Measurements from ENCODE around the gene ASPG.

The ASPG gene

DNA sequence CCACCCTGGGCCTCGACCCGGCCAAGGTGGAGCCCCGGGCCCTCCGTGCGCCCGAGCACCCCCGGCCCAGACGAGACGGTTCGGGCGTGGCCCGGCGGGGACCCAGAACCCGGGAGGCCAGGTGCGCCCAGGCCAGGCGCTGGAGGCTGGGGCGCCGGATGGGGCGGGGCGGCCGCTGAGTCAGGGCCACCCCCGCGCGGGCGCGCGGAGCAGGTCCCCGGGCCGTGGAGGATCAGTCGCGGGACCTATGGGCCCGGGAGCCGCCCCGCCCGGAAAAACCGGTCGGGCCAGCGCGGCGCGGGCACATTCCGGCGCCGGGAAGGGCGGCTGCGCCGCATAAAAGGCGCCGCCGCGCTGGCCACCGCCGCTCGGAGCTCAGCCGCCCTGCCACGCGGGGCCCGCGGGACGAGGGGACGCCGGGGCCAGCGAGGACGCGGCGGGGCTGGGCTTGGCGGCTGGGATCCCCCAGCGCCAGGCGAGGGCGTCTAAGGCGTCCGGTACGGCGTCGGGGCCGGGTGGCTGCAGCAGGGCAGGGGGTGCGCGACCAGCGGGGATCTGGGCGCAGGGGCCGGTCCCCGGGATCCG is 31.3 kb downstream of the ASPG start:
- DNase-seq (ENCODE audit: low spot score), result no peak

GRCh38 chr14:104117341-104118005 is 32.0 kb downstream of the ASPG start:
- no peak for DNase-seq (ENCODE audit: low spot score)

GRCh38 chr14:104118006-104118844 is 32.7 kb downstream of the ASPG start:
- no peak for DNase-seq (ENCODE audit: low spot score)

DNA sequence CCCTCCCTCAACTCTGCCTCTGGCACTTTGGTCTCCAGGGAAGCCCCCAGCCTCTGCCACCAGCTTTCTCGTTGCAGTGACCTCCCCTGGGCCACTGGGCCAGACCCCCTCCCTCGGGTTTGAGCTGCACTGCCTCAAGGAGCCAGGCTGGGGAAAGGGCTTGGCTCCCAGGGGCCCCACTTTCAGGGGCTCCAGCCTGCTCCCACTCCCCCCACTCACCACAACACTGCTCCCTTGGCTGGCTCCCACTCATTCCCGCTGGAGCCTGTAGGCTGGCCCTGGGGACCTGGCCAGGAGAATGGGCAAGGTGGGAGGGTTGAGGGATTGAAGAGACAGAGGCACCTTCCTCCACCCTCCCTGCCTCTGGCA is 33.6 kb downstream of the ASPG start:
- DNase-seq (ENCODE audit: low spot score), result no peak

- no peak for DNase-seq (ENCODE audit: low spot score)
Observed at GRCh38 chr14:104119488-104120251, 34.2 kb downstream of the ASPG start.

- no peak for DNase-seq (ENCODE audit: low spot score)
Observed at GRCh38 chr14:104120281-104120741, 34.8 kb downstream of the ASPG start.

DNA sequence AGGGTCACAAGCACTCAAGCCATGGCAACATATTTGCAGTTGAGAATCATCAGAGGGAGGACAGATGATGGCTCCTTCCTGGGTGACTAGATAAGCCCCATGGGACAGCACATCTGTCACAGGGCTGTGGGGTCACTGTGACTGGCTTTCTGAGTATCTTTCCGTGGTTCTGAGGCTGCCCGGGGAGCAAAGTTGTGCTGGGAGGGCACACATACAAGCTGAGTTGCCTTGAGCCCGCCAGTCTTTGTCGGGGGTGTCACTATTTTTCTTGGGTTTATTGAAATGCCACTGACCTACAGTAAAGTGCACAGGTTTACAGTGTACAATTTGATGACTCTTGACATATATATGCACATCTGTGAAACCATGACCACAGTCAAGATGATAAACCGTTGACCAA is 35.6 kb downstream of the ASPG start:
- no peak for DNase-seq (ENCODE audit: low spot score)

DNA sequence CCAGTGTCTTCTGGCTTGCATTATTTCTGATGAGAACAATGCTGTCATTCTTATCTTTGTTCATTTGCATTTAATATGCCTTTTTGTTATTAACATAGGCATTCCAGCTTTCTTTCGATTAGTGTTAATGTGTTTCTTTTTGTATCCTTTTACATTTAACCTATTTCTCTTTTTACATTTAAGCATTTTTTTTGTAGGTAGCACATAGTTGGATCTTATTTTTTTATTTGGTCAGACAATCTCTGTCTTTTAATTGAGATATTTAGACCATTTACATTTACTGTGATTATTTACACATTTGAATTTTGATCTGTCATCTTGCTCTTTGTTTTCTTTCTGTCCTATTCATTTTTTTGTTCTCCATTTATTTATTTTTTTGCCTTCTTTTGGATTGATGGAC is 38.4 kb downstream of the ASPG start:
- DNase-seq (ENCODE audit: low spot score), result no peak

DNA sequence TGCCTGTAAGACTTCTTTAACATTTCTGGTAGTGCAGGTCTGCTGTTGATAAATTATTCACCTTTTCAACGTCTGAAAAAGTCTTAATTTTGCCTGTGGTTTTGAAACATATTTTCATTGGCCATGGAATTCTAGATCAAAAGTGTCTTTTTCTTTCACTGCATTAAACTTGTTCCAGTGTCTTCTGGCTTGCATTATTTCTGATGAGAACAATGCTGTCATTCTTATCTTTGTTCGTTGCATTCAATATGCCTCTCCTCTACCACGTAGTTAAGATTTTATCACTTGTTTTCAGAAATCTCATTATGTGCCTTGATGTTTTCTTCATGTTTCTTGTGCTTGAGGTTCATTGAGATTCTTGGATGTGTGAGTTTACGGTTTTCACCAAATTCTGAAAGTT is 39.5 kb downstream of the ASPG start:
- no peak for DNase-seq (ENCODE audit: low spot score)

DNA sequence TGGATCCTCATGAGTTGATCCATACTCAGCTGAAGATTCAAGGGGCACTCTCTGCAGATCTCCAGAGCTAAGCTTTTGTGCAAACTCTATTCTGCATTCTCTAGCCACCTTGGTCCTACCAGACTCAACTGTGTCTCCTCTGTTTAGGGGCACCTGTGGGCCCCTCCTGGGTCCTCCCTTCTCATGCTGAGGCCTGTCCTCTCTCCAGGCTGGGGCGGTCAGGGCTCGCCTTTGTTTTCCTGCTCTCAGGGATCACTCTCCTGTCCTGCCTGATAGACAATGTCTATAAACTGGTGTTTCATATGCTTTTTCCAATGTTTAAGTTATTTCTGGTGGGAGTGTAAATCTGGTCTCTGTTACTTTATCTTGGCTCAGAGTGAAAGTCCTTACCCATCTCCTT is 41.3 kb downstream of the ASPG start:
- no peak for DNase-seq (ENCODE audit: low spot score)

- no peak for DNase-seq (ENCODE audit: low spot score)
Observed at GRCh38 chr14:104128981-104129380, 43.5 kb downstream of the ASPG start.

GRCh38 chr14:104129556-104129955 is 44.1 kb downstream of the ASPG start:
- no peak for DNase-seq (ENCODE audit: low spot score)

GRCh38 chr14:104130974-104131651 is 45.6 kb downstream of the ASPG start:
- DNase-seq (ENCODE audit: low spot score), result peak; percentile 71

- DNase-seq (ENCODE audit: low spot score), result no peak
Observed at GRCh38 chr14:104131968-104132732, 46.6 kb downstream of the ASPG start.

- DNase-seq (ENCODE audit: low spot score), result no peak
Observed at GRCh38 chr14:104132981-104133380, 47.5 kb downstream of the ASPG start.

DNA sequence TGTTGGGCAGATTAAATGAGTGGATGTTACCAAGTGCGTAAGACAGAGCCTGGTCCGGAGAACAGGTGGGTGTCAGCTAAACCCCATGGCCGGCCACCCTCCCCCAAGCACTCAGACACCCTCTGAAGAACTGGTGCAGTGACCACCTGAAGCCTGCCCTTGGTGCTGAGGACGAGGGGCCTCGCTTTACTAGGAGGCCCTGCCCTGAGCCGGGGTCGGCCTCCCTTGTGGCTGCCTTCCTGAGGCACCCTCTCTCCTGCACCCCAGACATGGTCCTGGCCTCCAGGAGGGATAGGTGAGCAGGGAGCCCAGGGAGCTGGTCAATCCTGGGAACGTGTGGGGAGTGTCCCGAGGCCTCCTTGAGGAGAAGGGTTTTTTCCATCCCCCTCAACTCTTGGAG is 48.0 kb downstream of the ASPG start:
- DNase-seq (ENCODE audit: low spot score), result no peak

DNA sequence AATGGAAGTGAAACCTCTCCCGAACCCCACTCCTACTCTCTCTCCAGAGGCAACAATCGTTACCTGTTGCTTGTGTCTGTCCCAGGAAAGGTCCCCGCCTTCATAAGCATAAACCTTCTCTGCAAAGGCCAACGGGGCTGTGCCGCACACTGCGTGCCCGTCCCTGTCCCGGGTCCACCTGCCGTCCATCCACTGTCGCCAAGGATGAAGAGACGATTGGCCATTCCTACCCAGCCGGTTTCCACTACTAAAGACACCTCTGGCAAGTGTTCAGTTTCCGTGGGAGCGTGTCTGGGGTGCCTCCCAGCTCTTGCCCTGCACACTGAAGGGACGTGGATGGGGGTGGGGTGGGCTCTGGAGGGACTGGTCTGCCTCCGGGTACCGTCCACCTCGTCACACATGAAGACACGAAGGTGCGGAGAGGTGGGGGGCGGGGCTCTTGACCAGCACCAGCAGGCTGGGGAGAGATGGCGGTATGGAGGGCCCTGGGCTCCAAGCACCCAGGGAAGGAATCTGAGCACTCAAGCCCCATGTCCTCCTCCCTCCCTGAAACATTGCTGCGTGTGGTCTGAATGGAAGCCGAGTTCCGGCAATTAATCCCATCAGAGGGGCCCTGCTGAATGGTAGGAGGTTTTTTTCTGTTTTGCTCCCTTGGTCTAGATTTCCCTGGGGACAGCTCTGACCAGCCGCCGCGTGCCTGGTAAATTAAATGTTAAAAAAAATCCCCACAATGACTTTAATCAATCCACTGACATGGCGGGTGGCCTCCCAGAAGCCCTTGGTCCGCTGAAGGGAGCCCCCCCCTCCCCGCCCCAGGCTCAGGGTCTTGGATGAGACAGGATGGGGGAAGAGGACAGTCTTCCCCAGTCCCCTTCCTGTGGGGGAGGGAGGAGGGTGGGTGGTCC is 48.8 kb downstream of the ASPG start:
- no peak for DNase-seq (ENCODE audit: low spot score)

DNA sequence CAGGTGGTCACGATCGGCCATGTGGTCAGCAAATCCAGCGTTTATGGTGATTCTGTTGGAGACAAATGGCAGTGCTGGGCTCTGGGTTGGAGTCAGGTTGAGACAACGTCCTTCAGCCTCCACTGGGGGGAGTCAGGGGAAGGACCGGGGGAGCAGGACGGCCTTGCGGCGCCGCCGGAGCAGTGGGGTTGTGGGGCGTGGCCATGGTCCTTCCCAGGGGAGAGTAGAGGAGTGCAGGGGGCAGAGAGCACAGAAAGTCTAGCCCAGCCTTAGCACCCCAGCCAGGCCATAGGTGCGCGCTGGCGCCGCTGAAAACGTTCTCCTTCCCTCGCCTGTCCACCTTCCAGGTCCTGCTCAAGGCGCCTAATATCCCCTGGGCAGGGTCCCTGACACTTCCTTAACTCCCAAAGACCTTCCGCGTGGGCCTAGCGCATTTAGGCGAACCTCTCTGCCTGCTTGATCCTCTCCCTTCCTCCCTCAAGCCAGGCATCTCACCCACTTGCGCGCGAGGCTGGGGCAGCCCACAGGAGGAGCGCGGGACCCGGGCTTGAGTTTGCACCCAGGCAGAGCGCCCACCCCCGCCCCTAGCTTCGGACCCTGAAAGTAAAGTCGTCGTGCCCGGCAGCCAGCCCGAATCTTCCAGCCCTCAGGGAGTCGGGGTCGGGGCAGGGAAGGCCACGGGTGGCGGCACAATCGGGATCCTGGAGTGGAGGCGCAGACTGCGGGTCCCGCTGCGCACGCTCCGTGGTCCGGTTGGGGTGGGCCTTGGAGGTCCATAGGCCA is 49.8 kb downstream of the ASPG start:
- DNase-seq (ENCODE audit: low spot score), result no peak

- no peak for DNase-seq (ENCODE audit: low spot score)
Observed at GRCh38 chr14:104135904-104136471, 50.5 kb downstream of the ASPG start.
